GM12801 (cell line): Measurements from ENCODE around the gene PTPRF.

ENCODE experiments used
- TF ChIP-seq, protein P1 (sequence below): IDR thresholded peaks from one replicate; pipeline ENCODE4 v1.5.1; 2011; ENCODE audit warnings: control low read depth; ENCODE audit not compliant: insufficient read length; ENCODE audit errors: extremely low read depth

The PTPRF gene

DNA sequence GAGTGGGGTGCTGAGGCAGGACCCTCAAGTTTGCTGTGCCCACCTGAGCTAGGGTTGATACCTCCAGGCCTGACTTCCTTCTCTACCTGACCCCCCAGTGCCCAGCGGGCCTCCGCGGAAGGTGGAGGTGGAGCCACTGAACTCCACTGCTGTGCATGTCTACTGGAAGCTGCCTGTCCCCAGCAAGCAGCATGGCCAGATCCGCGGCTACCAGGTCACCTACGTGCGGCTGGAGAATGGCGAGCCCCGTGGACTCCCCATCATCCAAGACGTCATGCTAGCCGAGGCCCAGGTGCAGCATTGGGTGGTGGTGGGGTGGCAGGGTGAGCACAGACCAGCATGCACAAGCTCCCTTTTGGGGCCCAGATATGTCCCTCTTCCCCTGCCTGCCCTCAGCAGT lies 67.9 kb downstream of the PTPRF start:
- TF ChIP-seq, protein P1, sequence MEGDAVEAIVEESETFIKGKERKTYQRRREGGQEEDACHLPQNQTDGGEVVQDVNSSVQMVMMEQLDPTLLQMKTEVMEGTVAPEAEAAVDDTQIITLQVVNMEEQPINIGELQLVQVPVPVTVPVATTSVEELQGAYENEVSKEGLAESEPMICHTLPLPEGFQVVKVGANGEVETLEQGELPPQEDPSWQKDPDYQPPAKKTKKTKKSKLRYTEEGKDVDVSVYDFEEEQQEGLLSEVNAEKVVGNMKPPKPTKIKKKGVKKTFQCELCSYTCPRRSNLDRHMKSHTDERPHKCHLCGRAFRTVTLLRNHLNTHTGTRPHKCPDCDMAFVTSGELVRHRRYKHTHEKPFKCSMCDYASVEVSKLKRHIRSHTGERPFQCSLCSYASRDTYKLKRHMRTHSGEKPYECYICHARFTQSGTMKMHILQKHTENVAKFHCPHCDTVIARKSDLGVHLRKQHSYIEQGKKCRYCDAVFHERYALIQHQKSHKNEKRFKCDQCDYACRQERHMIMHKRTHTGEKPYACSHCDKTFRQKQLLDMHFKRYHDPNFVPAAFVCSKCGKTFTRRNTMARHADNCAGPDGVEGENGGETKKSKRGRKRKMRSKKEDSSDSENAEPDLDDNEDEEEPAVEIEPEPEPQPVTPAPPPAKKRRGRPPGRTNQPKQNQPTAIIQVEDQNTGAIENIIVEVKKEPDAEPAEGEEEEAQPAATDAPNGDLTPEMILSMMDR, result no peak

DNA sequence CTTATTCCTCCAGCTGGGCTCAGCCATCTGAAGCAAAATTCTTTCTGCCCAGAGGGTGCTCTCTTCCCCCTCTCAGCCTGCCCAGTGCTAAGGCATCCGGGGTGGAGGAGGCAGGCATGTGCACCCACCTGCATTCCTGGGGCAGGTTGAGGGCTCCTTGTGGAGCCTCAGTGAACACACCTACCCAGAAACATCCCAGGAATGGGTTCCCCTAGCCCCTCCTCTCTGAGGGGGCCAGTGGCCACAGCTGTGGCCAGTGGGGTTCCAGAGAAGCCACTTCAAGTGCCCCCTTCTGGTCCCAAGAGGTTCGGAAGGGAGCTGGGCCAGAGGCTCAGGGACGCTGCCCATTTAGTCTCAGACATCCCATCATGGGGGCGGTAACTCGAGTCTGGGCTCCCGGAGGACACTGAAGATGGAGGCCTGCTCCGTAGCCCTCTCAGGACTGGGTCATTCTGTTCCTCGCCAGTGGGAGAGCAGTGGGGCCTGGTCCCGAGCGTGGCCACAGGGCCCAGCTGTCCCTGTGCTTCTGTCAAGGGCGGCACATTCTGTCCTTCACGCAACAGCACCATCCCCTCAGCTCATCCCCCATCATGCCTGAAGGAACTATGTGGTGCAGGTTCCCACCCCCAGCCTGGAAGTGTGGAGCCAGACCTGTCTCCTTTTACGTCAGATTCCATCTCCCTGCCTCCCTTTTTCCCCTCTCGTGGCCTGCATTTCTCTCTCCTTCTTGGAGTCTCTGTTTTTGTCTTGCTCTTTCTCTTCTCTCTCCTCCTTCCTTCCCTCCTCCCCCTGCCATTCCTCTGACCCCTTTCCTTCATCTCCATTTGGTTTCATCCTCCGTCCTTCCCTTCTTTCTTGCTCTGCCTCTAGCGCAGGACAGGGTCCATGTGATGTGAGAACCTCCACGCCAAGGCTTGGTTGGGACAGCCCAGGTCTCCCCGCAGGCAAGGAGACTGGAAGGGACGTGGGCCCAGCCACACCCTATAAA lies 69.6 kb downstream of the PTPRF start:
- TF ChIP-seq, protein P1, result no peak

DNA sequence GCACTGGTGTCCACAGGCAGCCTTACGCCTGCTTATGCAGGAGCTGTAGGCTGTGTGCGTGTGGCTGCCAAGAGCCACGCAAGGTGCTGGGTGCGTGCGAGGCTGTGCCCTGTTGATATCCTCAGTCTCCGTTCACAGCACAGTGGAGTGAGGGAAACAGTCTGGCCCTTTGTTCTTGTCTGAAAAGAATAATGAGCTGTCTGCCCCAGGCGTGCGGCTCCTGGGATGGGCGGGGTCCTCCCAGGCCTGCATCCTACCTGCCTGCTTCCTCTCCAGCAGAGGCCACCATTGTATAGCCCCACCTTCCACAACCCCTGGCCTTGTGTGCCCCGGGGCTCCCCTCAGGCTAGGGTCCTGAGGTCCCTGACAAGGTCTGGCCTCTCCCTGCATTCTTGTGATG lies 72.3 kb downstream of the PTPRF start:
- TF ChIP-seq, protein P1, result no peak

DNA sequence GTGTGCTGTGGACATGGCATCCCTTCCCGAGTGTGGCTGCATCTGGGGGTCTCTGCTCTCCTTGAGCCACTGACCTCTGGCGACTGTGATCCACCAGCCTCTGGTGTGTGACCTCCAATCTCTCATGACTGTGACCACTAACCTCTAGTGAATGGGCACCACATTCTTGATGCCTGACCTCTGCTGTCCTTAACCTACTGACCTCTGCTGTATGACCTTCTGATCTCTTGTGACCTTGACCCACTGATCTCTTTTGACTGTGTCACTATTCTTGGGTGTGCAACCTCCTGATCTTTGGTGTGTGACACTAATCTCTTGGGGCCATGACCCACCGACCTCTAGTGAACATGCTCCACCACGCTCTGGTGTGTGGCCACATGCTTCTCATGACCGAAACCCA lies 73.5 kb downstream of the PTPRF start:
- TF ChIP-seq, protein P1, result no peak

DNA sequence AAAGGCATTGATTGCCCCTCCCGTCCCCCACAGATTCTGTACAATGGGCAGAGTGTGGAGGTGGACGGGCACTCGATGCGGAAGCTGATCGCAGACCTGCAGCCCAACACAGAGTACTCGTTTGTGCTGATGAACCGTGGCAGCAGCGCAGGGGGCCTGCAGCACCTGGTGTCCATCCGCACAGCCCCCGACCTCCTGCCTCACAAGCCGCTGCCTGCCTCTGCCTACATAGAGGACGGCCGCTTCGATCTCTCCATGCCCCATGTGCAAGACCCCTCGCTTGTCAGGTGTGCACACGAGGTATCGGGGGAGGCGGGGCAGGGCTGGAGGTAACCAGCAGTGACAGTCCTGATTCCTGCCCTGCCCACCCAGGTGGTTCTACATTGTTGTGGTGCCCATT lies 74.5 kb downstream of the PTPRF start:
- TF ChIP-seq, protein P1, result no peak

DNA sequence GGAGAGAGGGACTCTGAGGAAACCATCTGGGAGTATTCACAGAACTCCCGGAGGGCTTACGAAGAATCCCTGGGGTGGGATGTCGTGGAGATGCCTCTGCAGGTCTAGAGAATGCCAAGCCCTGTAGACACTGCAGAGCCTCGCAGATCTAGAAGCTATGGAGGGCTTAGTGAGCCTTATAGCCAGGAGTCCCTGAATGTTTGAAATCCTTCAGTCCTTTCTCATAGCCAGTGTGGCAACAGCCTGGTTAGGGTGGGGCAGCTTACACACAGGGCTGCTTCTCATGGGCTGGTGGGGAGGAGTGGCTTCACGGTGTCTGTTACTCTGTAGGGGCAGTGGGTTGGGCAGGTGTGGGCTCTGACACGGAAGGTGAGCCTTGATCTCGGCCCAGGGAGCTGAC lies 75.1 kb downstream of the PTPRF start:
- TF ChIP-seq, protein P1, result no peak

DNA sequence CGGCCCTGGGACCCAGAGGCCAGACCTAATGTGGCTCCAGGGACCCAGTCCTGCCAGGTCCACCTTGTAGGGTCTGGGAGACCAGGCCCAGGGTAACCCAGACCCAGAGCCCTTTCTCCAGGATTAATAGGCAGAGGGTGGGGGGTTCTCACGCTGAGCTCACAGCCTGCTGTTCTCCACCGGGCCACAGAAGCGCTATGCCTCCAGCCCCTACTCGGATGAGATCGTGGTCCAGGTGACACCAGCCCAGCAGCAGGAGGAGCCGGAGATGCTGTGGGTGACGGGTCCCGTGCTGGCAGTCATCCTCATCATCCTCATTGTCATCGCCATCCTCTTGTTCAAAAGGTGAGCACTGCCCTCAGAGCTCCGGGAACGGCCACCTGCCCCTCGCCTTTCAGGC lies 75.9 kb downstream of the PTPRF start:
- TF ChIP-seq, protein P1, result no peak
